Measurements from ENCODE around the gene TTC7B.

Gene TTC7B

DNA sequence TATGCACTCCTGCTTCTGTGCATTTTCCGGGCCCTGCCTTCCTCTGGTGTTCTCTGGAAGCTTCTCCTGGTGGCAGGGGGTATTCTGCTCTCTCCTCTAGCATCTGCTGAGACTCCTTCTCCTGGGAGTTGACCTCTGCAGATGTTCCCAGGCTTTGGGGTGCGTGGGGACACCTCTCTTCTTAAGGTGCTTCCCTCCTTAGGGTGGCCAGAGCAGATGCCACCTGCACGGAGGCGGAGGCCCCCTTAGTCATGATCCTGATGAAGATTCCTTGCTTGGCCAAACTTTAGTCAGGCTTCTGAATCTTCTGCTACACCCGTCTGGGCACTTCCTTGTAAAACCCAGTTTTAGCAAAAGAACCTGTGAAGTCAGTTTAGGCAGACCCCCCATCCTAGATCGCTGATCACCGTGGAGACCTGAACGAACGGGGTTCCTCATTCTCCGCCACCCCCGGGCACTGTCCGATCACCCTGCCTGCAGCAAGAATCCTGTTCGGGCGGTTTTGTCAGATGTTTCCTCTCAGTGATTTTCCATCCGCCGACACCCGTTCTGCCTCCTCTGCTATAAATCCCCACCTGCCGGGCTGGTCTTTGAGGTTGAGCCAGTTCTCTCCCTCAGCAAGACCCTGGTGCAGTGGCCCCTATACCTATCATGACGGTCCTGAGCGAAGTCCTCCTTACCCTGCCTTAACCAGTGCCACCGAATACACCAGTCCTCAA is 307.5 kb downstream of the TTC7B start:
- no peak for DNase-seq (ENCODE audit: low spot score)

GRCh38 chr14:90508036-90508435 is 308.2 kb downstream of the TTC7B start:
- DNase-seq (ENCODE audit: low spot score) = no peak

DNA sequence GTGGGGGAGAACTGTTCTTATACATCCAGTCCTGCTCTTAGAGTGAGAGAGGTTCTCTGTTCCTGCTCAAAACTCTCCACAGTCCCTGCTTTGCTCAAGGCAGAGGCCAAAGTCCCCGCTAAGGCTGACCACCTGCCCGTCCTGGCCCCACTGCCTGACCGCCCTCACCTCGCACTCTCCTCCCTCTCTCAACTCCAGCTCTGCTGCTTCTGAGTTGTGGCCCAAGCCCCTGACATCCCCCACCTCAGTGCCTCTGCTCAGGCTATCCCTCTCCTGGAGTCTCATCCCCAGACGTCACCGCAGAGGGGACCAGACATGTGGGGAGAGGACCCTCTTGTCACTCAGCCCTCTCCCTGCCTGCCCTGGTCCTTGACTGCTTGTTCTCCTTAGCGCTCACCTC is 308.8 kb downstream of the TTC7B start:
- no peak for DNase-seq (ENCODE audit: low spot score)

DNA sequence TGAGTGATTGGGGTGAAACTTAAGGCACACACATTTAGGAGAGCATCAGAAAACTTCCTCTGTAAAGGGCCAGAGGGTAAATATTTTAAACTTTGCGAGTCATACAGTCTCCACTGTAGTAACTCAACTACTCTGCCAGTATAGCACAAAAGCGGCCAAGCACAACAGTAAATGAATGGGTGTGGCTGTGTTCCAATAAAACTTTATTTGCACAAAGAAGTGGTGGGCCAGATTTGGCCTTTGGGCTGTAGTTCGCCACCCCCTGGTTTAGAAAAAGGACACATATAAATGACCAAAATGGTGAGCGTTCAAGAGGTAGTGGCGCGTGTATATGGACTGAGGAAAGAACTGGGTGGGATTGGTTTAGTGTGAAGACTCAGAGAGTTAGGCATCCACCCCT is 309.5 kb downstream of the TTC7B start:
- no peak for DNase-seq (ENCODE audit: low spot score)

GRCh38 chr14:90505531-90505930 is 310.7 kb downstream of the TTC7B start:
- no peak for DNase-seq (ENCODE audit: low spot score)

- no peak for DNase-seq (ENCODE audit: low spot score)
Observed at GRCh38 chr14:90504643-90505042, 311.6 kb downstream of the TTC7B start.

DNA sequence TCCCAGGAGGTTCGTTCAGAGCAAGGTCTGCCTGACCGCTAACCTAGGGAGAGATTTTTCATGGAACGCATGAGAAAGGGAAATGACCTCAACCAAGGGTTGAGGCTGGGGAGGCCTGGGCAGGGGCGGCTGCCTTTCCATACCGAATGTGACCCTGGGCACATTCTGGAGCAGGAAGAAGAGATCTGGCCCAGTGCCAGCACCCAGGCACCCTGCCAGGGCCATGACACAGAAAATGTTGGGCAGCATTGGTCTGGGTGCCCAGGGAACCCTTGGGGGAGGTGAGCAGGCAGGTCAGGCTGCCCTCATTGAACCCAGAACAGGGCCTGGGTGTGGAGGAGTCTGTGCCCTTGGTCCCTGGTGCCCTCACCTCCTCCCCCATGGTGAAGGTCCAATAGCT is 312.6 kb downstream of the TTC7B start:
- no peak for DNase-seq (ENCODE audit: low spot score)

DNA sequence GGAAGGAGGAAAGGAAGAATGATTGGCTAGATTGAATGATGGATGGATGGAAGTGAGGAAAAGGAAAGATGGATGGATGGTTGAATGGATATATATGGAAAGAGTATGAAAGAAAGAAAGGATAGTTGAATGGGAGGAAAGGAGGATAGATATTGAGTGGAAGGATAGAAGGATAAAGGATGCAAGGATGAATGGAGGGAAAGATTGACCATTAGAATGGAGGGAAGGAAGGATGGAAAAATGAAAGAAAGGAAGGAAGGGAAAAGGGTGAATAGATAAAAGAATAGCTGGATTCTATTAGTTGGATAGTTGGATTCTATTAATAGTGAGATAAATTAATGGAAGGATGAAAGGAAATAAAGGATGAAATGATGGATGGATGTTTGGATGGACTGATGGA is 313.5 kb downstream of the TTC7B start:
- DNase-seq (ENCODE audit: low spot score) = no peak

DNA sequence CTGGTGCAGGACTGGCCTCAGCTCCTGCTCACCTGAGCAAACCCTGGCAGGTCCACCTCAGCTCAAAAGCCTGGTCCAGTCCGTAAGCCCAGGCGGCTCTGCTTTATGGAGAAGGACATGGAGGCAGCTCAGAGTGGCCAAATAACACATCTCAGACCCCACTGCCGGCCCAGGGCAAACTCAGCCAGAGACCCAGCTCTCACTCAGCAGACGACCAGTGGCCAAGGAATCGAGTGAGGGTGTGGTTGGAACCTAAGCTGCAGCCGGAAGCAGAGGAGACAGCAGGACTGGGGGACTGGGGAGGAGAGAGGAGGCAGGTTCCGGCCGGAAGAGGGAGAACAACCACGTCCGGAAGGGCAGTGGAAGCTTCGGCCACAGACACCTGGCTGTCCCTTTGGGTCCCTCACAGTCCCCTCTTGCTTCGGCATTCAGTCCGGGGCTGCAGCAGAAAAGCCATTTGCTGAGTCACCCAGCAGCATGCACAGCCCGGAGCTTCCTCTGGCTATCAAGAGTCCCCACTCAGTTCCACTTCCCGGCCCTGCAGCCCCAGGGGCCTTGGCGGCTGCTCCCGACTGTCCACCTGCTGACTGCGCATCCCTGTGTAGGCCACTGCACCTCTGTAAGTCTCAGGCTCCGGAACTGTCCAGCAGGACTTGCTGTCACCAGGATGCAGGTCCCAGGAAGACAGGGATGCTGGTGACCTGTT is 315.4 kb downstream of the TTC7B start:
- DNase-seq (ENCODE audit: low spot score) = no peak

DNA sequence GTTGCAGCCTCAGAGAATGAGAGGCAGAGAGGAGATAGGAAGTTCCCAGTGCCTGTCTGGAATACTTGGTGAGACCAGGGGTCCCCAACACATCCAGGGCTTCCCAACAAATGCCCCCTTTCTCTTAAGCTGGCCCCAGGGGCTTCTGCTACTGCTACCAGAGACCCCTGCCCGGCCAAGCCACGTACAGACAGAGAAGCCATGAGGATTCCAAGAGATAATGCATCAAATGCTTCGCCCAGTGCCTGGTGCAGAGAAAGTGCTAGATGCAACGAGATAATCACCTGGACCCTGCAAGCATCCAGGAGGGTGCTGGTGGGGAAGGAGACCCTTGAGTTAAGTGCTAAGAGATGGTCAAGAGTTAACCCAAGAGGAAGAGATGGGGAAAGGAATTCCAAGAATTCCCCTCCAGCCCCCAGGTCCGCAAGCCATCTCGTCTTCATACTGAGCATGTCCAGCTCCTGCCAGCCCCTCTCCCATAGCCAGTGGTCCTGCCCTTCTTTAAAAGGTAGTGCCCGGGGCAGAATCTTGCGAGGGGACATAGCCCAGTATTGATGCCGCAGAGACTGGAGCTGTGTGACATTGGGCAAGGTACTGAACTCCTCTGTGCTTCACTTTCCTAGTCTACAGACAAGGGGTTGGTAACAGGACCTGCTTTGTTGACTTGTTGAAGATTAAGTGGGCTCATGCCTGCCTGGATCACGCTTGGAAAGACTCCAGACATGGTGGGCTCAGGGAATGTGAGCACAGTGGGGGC is 316.1 kb downstream of the TTC7B start:
- no peak for DNase-seq (ENCODE audit: low spot score)

GRCh38 chr14:90499121-90499520 is 317.1 kb downstream of the TTC7B start:
- DNase-seq (ENCODE audit: low spot score) = no peak

GRCh38 chr14:90498198-90498597 is 318.0 kb downstream of the TTC7B start:
- no peak for DNase-seq (ENCODE audit: low spot score)

DNA sequence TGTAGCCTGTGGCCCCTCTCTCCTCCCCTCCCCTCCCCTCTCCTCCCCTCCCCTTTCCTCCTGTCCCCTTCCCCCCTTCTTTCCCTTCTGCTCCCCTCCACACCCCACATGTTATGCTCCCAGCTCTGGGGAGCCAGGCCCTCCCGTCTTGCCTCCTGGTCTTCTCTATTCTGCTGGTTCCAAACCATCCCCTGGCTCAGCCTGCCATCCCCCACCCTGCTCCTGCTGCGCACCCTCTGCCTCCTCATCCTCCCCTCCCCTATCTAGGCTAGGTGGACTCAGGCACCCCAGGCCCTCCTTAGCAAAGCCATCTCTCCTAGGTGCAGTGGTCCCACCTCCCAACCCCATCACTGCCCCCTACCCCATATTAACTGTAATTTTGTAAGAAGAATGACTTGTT is 319.9 kb downstream of the TTC7B start:
- no peak for DNase-seq (ENCODE audit: low spot score)

DNA sequence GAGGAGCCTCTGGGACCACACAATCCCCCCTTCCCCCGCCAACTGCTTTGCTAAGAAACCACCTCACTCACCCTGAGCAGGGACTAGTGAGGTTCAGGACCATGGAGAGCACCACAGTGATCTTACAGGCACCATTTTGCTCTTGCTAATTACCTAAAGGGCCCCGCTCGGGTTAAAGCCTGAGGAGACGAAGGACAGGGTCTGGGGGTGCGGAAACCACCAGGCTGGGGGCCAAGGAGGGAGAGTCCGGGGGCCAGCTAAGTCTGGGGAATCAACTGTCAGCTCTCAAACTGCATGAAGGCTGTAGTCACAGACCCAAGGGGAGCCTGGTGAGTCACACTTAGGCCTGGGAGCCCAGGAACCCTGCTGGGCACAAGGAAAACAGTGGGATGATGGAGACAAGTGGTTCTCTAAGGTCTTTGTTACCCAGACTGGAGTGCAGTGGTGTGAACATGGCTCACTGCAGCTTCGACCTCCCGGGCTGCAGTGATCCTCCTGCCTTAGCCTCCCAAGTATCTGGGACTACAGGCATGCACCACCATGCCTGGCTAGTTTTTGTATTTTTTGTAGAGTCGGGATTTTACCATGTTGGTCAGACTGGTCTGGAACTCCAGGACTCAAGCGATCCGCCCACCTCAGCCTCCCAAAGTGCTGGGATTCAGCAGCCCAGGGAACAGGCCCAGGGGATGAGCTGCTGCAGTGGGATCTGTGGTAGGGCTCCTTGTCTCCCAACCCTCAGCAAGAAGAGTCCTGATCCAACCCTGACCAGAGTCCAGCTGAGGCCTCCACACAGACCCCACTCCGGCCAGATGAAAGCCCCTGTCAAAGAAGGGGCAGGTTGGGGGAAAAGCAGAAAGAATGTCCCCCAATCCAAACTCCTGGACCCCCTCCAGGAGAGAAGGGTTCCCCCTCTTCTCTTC is 320.6 kb downstream of the TTC7B start:
- DNase-seq (ENCODE audit: low spot score) = peak; percentile 71

DNA sequence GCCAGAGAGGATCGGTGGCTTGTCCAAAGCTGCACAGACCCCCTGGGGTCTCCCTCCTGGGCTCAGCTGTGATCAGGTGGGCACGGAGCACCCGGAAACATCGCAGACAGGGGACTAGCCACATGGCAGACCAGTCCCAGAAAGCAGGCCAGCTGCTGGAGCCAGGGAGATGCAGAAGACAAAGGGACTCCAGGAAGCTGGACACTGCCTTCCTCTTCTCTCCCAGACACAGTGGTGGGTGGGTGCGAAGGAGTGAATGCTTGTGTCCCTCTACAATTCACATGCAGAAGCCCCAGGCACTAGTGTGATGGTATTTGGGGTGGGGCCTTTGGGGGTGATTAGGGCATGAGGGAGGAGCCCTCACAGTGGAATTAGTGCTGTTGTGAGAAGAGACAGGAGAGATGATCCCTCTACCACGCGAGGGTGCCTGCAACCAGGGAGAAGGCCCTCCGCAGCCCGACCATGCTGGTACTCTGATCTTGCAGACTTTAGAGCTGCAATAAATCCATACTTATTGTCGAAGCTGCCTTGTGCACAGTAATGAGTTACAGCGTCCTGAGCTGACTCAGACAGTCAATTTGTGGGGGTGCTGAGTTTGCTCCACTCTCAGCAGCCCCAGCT is 324.2 kb downstream of the TTC7B start:
- no peak for DNase-seq (ENCODE audit: low spot score)

GRCh38 chr14:90491221-90491885 is 324.9 kb downstream of the TTC7B start:
- DNase-seq (ENCODE audit: low spot score) = no peak

- no peak for DNase-seq (ENCODE audit: low spot score)
Observed at GRCh38 chr14:90490720-90491050, 325.5 kb downstream of the TTC7B start.

DNA sequence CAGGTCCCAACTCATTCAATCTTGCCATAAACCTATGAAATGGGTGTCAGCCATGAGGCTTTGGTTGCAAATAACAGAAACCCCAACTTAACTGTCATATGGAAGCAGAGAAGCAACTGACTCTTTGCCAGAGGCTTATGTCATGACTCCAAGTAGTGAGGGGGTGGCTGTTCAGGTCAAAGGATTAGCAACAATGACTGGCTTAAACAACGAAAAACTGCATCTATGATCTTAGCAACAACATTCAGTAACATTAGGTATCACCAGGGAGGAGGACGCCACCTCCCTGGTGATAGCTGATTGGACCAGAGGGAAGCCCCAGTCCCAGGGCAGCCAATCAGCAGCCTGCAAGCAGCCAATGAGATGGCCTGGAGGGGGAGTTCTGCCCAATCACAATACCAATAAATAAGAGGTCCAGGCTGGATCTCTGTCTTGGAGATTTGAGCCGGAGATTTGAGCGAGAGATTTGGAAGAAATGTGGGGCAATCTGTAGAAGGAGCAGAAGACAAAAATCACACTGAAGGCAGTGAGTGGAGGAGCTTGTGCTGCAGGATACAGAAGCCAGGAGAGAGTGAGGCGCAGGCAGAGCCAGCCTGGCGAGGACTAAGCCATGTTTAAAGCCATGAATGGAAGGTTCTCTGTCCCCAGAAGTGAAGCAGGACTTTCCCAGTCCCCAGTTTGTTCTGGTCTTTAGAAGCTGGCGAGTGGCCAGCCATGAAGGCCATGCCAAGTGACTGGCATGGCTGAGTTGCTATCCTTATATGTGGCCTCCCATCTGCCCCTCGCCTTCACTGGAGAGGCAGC is 326.1 kb downstream of the TTC7B start:
- no peak for DNase-seq (ENCODE audit: low spot score)

GRCh38 chr14:90489306-90489705 is 326.9 kb downstream of the TTC7B start:
- DNase-seq (ENCODE audit: low spot score) = no peak

DNA sequence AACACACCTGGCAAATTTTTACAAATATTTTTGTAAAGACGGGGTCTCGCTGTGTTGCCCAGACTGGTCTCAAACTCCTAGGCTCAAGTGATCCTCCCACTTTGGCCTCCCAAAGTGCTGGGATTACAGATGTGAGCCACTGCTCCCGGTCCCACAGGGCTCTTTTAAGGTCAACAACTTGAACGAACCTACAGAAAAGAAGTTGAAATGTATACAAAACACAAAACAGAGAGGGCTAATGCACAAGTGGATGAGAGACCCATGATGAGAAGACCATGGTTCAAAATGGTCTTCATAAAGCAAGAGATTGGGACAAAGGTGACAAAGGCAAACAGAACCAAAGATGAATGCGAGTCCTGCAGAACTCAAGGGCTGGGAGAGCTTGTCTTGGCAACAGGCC is 328.0 kb downstream of the TTC7B start:
- DNase-seq (ENCODE audit: low spot score) = no peak
